ENCODE measurements around the gene FBN3.
"Not testable (repeated sequence)": the region's sequence is repeated elsewhere in the genome, so short reads cannot be mapped to it uniquely, and the experiment has no call there.

Gene FBN3

DNA sequence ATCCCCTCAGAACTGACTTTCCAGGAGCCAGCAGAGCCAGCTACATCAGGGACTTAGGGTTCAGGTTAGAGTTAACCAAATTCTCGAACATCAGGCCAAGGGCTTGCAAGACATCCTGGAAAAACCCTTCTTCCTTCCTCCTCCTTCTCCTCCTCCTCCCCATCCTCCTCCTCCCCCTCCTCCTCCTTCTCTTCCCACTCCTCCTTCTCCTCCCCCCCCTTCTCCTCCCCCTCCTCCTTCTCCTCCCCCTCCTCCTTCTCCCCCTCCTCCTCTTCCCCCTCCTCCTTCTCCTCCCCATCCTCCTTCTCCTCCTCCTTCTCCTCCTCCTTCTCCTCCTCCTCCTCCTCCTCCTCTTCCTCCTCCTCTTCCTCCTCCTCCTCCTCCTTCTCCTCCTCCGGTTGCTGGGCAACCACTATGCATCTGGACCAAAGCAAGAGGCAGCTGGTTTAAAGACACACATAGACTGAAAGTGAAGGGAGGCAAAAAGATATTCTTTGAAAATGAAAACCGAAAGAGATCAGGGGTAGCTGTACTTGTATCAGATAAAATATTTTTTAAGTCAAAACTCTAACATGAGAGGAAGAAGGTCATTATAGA lies 102.7 kb downstream of the FBN3 start:
- DNase-seq, result no peak

DNA sequence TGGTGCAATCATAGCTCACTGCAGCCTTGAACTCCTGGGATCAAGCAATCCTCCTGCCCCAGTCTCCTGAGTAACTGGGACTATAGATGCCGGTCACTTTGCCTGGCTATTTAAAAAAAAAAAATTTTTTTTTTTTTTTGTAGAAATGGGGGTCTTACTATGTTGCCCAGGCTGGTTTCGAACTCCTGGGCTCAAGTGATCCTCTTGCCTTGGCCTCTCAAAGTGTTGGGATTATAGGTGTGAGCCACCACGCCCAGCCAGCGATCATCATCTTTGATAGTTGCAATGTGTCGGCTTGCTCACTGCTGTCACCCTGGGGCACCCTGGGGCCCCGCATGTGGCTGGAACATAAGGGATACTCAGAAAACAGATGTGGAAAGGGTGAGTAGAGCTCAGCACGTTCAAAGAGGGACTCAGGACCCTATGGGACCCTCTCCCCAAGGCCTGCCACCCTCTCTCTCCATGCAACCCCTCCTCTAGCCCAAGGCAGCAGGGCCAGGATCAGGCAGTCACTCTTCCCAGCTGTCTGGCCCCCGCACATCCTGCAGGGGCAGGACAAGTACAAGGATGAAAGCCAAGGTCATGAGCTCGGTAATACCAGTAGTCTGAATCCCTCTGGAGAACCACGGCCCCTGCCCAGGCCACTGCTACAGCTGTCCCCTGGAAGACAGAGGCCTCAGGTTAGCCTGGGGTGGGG lies 103.4 kb downstream of the FBN3 start:
- DNase-seq, result no peak

DNA sequence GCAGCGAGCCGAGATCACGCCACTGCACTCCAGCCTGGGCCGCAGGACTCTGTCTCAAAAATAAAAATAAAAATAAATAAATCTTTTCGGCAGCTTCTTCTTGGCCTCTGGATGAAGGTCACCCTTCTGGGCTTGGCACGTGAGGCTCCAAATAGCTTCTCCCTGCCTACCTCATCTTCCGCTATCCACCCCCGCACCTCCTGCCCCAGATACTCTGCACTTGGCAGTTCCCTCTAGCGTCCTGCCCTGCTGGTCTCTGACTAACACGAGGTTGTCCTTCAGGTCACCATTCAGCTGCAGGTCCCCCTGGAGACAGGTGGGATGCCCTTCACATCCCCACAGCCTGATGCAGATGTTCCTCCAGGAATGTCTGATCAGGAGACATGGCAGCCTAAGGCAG lies 105.4 kb downstream of the FBN3 start:
- no peak for DNase-seq

DNA sequence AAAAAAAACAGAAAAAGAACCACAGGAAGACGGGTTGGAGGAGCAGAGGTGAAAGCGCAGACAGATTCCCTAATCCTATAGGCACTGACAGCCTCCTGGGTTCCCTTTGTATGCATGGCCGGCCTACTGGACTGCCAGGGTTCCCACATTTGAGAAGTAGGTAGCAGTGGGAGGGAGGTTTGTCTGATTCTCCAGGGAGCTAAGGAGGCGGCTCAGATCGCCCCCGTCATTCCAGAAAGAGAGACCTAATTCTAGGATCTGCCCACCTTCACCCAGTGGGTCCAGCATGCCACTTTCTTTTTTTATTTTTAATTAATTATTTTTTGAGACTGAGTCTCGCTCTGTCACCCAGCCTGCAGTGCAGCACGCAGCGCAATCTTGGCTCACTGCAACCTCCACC lies 106.5 kb downstream of the FBN3 start:
- DNase-seq, result no peak

DNA sequence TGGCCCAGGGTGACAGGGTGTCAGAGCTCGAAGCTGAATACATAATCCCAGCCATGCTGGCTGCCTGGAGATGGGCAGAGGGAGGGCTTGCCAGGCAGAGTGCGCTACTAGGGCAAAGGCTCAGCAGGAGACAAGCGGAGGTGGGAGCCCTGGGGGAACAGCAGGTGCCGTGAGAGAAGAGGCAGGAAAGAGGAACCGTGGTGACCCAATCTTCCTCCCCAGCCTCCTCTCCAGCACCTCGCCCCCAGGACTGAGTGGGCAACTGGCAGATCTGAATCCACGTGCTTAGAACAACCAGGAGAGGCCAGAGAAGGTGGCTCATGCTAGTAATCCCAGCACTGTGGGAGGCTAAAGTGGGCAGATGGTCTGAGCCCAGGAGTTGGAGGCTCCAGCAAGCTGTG lies 107.9 kb downstream of the FBN3 start:
- DNase-seq, result no peak

DNA sequence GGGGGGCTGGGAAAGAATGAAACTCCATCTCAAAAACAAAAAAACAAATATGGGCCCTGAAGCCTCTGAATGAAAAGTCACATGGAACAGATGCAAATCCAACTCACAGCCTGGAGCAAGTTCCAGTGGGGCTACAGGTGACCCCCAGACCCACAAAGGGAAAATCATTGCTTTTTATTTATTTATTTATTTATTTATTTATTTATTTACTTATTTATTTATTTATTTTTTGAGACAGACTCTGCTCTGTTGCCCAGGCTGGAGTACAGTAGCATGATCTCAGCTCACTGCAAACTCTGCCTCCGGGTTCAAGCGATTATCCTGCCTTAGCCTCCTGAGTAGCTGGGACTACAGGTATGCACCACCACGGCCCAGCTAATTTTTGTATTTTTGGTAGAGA lies 110.2 kb downstream of the FBN3 start:
- DNase-seq, result no peak

DNA sequence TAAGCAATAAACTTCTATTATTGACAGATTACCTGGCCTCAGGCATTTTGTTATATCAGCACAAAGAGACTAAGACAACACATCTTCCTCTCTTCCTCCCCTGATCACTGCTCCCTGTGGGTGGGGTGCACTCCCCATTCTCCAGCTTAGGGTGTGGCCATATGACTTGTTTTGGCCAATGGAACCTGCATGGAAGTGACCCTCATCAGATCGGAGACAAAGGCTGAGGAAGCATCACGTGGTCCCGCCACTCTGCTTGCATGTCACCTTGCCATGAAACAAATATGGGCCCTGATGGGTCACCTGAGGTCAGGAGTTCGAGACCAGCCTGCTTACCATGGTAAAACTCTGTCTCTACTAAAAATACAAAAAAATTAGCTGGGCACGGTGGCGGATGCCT lies 110.6 kb downstream of the FBN3 start:
- no peak for DNase-seq

DNA sequence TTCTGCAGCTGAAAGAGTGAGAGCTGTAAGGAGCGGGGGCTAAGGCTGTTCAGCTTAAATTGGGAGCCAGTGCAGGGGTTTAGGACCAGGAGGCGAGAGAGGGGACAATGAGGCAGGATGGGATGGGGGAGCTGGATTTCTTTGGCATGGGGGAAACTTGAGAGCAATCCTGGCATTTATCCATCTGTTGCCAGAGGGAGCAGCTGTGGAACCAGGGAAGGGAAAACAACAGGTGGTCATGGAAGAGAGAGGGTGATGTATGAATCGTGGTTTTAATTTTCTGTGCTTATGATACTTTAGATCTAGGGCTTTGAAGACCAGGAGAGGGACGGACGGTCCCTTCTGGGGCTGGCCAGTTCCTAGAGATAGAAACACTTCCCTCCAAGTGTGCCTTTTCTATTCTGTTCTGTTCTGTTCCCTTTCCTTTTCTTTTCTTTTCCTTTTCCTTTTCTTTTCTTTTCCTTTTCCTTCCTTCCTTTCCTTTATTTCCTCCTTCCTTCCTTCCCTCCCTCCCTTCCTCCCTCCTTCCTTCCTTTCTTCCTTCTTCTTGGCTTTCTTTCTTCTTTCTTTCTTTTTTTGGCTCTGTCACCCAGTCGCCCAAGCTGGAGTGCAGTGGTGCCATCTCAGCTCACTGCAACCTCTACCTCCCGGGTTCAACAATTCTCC lies 112.8 kb downstream of the FBN3 start:
- no peak for DNase-seq

DNA sequence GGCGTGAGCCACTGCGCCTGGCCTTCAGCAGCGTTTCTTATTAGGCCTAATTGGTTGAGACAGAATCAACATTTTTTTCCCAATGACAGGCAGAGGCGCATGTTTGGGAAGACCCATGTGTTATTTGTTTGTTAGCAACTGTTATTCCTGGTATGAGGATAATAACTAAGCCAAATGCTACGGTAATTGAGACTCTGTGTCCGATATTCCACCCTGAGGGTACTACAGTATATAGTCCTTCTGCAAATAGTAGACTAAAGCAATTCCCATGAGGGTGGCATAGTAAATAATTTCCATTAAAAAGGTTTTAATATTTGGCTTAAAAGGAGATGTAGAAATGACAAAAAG lies 115.2 kb downstream of the FBN3 start:
- DNase-seq, result no peak

DNA sequence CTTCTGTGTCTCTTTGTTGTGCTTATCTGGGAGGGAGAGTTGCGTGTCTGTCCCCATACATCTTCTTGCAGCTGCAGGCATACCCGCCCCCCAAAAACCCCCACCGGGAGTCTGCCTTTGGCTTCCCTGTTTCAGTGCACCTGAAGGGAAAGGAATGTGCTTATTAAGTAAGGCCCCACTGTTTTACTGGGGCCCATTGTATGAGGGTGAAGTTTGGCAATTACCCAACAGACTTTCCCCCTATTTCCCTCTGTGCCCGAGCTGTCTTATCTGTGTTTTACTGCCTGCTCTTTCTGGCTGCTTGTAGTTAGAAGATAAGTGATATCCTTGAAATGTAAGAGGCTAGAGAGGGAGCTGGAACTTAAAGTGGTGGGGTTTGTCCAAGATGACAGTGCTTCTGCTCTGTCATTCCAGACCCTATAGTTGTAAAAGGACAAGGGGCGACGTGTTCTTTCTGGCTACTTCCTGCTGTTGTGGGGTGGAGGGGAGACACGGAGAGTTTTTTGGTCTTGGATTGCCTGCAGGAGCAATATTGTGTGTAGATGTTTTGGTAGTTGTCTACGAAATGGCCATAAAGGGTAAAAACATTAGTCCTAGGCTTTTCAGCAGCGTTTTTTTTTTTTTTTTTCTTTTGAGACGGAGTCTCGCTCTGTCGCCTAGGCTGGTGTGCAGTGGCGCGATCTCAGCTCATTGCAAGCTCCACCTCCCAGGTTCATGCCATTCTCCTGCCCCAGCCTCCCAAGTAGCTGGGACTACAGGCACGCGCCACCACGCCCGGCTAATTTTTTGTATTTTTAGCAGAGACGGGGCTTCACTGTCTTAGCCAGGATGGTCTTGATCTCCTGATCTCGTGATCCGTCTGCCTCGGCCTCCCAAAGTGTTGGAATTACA lies 115.9 kb downstream of the FBN3 start:
- not testable (repeated sequence) for DNase-seq

DNA sequence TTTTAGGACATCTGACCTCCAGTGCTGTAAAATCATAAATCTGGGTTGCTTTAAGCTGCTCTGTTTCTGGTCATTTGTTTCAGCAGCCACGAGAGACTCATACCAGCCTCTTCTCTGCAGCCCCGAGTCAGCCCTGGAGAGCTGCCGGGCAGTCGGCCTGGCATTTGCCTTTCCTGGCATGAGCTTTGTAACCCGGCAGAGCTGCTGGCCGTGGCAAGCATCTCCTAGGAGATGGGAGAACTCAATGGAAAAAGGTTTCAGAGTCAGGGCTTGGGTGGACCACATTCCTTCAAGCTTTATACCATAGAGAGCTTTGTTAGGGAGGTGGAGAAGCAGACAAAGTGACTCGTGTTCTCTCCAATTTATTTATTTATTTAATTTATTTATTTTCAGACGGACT lies 118.4 kb downstream of the FBN3 start:
- DNase-seq, result no peak

DNA sequence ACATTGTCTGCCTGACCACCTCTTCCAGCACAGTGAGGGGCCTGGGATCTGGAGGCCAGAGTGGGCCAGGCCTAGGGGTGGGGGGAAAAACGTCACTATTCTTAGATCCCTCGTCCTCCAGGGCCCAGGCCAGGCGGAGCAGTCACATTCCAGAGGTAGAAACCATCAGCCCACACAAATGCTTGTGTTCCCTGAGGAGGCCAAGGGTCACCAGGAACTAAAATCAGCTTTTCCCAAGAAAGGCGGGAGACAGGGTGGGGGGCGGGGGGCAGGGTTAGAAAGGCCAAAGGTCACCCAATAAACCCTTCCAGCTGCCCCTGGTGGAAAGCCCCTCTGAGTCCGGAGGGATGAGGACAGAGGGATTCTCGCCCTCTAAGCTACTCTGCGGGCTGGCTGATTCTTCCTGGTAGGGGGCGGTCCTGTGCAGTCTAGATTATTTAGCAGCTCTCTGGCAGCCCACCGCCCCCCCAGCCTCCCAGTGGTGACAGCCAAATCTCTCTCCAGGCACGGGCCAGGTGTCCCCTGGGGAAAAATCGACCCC lies 120.4 kb downstream of the FBN3 start:
- DNase-seq, result no peak

DNA sequence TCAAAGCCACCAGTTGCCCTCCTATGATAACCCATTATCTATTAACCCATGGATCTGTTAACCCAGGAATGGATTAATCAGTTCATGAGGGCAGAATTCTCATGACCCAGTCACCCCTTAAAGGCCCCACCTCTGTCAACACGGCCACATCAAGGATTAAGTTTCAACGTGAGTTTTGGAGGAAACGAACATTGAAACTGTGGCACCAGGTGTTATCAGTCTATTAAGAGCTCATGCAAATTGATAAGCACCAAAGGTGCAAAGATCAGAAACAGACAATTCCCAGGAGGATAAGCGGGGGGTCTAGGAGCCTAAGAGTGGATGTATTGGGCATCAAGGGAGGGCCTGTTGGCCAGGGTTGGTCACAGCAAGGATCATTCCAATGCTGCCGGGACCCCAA lies 124.1 kb downstream of the FBN3 start:
- no peak for DNase-seq

DNA sequence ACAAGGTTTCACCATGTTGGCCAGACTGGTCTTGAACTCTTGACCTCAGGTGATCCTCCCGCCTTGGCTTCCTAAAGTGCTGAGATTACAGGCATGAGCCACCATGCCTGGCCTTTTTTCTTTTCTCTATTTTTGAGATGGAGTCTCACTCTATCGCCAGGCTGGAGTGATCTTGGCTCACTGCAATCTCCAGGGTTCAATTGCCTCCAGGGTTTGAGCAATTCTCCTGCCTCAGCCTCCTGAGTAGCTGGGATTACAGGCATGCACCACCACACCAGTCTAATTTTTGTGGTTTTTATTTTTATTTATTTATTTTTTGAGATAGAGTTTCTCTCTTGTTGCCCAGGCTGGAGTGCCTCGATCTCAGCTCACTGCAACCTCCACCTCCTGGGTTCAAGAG lies 125.1 kb downstream of the FBN3 start:
- DNase-seq, result not testable (repeated sequence)

DNA sequence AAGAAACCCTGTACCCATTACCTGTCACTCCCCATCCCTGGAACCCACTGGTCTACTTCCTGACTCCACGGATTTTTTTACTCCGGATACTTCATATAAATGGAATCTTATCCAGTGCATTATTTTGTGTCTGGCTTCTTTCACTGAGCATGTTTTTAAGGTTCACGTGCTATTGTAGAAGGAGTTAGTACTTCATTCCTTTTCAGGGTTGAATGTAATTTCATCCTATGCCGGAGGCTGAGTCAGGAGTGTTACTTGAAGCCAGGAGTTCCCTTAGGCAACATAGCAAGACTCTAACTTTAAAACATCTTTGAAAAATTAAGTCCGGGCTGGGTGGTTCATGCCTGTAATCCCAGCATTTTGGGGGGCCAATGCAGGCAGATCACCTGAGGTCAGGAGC lies 126.0 kb downstream of the FBN3 start:
- DNase-seq, result no peak

DNA sequence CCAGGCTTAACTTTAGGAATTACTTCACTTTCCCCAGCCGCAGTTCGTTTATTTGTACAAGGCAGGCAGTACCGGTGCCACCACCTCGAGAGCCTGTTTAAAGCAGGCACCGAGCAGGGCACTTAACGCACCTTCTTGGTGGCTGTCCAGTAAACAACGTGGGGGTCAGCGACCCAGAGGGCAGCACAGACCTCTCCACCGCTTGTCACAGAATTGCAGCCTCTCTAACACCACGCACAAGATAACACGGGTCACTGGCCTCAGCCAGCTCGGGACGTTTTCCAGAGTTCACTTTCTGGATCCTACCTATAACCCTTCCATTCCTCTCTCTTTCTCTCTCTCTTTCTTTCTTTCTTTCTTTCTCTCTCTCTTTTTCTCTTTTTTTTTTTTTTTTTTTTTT lies 127.1 kb downstream of the FBN3 start:
- DNase-seq, result no peak

DNA sequence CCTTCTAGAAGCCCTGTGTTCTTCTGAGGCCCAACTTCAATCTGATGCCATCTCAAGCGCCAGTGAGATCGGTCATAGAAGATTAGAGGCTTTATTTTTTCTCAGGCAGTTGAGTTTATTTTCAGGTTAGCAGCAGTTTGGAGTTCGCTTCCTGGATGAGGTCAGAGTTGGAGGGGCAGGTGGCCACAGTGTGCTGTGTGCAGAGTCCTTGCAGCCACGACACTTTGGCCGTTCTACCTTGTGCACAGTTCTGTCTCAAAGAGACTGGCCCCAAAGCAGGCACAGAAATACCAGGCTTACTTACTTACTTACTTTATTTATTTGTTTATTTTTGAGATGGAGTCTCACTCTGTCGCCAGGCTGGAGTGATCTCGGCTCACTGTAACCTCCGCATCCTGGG lies 128.0 kb downstream of the FBN3 start:
- DNase-seq, result no peak

DNA sequence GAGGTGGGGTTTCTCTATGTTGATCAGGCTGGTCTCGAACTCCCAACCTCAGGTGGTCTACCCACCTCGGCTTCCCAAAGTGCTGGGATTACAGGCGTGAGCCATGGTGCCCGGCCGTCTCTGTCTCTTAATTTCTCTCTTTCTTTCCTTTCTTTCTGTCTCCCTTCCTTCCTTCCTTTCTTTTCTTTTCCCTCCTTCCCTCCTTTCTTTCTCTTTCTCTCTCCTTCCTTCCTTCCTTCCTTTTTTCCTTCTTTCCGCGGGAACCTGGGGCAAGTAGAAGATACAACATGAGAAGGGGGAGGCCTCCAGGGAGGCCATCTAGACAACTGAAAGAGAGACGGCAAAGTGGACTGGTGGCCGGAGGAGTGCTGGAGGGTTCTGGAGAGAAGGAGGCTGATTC lies 128.7 kb downstream of the FBN3 start:
- no peak for DNase-seq

DNA sequence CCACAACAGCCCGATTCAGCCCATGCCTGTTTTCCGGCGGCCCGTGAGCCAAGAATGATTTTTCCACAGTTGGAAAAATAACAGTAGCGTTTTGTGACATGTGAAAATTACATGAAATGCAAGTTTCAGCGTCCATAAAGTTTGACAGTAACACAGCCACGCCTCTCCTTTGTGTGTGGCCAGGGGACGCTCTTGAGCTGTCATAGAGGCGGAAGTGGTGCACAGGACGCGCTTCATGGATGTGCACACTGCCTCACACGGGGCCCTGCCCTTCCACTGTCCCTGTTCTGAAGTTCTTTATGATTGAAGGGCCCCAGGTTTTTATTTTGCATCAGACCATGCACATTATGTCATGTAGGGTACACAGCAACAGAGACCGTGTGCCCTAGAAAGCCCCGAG lies 131.6 kb downstream of the FBN3 start:
- no peak for DNase-seq
